H1 (cell line): ENCODE results near the gene WDSUB1. TPM values are rescaled to one million over a fixed set of nuclear protein-coding genes. Genes with fewer than 3 reads are reported as not detected.

Source experiments
- CTCF ChIA-PET: fragments of 300-600 bp; sonication (Branson Sonifier 250); formaldehyde crosslinking; loops from one replicate; lab custom pipeline; 2021; ENCODE audit not compliant: partially characterized antibody; lab: Charles Lee
- POLR2A ChIA-PET: fragments of 300-600 bp; sonication (Branson Sonifier 250); formaldehyde crosslinking; loops from one replicate; lab custom pipeline; 2021; ENCODE audit warnings: inconsistent platforms; ENCODE audit not compliant: partially characterized antibody; lab: Charles Lee
- DNase-seq, 2 experiments: peaks; one replicate each; pipeline versions ENCODE4 v3.0.0 to v3.0.0-alpha.2; 2010 to 2022; ENCODE audit warnings: low spot score in 2 of 2, low read depth in 1 of 2, mixed read lengths in 1 of 2
- FAIRE-seq: peaks from 2 replicates; lab custom pipeline; 2011; peaks lifted over from hg19 to GRCh38; lab: Jason Lieb, UNC
- H2AFZ ChIP-seq: 2 replicates; pipeline ENCODE4 v1.8.1; 2012; ENCODE audit warnings: low read length, inconsistent platforms
- H2AK5ac ChIP-seq: 2 replicates; pipeline ENCODE4 v1.6.1; 2013; ENCODE audit warnings: low read depth, low read length
- H2BK120ac ChIP-seq: replicated peaks from 2 replicates; pipeline ENCODE3; 2013; ENCODE audit warnings: low read depth, low read length, inconsistent platforms
- H2BK12ac ChIP-seq: 2 replicates; pipeline ENCODE4 v1.6.1; 2013; ENCODE audit warnings: low read depth, low read length
- H2BK15ac ChIP-seq: 2 replicates; pipeline ENCODE4 v1.6.1; 2013; ENCODE audit warnings: low read length
- H2BK20ac ChIP-seq: 2 replicates; pipeline ENCODE4 v1.6.1; 2013; ENCODE audit warnings: low read length
- H2BK5ac ChIP-seq: 2 replicates; pipeline ENCODE4 v1.6.1; 2013; ENCODE audit warnings: low read depth, low read length
- H3K14ac ChIP-seq: 2 replicates; pipeline ENCODE4 v1.6.1; 2013; ENCODE audit warnings: inconsistent platforms; ENCODE audit not compliant: insufficient read length
- H3K18ac ChIP-seq: 2 replicates; pipeline ENCODE4 v1.6.1; 2013; ENCODE audit warnings: low read length; ENCODE audit errors: extremely low read depth
- H3K23ac ChIP-seq: 2 replicates; pipeline ENCODE4 v1.6.1; 2013; ENCODE audit warnings: inconsistent platforms; ENCODE audit not compliant: insufficient read length
- H3K23me2 ChIP-seq: 2 replicates; pipeline ENCODE4 v1.6.1; 2013; ENCODE audit warnings: low read depth, low read length
- H3K27ac ChIP-seq: 2 replicates; pipeline ENCODE4 v1.6.1; 2011; ENCODE audit warnings: low read depth, low read length, inconsistent platforms
- H3K27me3 ChIP-seq, 4 experiments: replicated peaks in 1 of 4; 1 replicate in 1 of 4; 2 replicates in 3 of 4; pipeline versions ENCODE4 v1.6.1 to v1.8.1; 2011 to 2013; ENCODE audit warnings: low read length in 3 of 4, mild to moderate bottlenecking in 3 of 4, inconsistent platforms in 2 of 4, mixed read lengths in 2 of 4, moderate library complexity in 1 of 4; ENCODE audit not compliant: control insufficient read depth in 3 of 4, insufficient read depth in 3 of 4; ENCODE audit errors: extremely low read depth in 1 of 4
- H3K36me3 ChIP-seq, 4 experiments: 2 replicates each; pipeline versions ENCODE4 v1.6.1 to v1.8.1; 2011 to 2013; ENCODE audit warnings: mild to moderate bottlenecking in 4 of 4, low read length in 3 of 4, moderate library complexity in 2 of 4, control low read depth in 1 of 4, inconsistent platforms in 1 of 4; ENCODE audit not compliant: insufficient read depth in 4 of 4, control insufficient read depth in 2 of 4
- H3K4ac ChIP-seq: replicated peaks from 2 replicates; pipeline ENCODE3; 2013; ENCODE audit warnings: low read length, low read depth, mixed read lengths, inconsistent platforms; ENCODE audit not compliant: insufficient read length
- H3K4me1 ChIP-seq, 4 experiments: replicated peaks in 1 of 4; 1 replicate in 1 of 4; 2 replicates in 3 of 4; pipeline versions ENCODE4 v1.6.1 to v1.8.1; 2011 to 2013; ENCODE audit warnings: low read length in 3 of 4, inconsistent platforms in 2 of 4, mixed read lengths in 1 of 4; ENCODE audit not compliant: insufficient read depth in 4 of 4, control insufficient read depth in 3 of 4
- H3K4me2 ChIP-seq, 2 experiments: 2 replicates each; pipeline versions ENCODE4 v1.6.1 to v1.8.1; 2011 to 2013; ENCODE audit warnings: low read depth in 2 of 2, low read length in 2 of 2, control low read depth in 1 of 2, inconsistent platforms in 1 of 2, mild to moderate bottlenecking in 1 of 2; ENCODE audit not compliant: insufficient read depth in 1 of 2
- H3K4me3 ChIP-seq, 4 experiments: fragments of 200-600, 300-600 bp in 1 of 4; sonication (generic), shearing (Covaris generic), sonication (Bioruptor Twin) in 1 of 4; 2 replicates each; pipeline versions ENCODE4 v1.5.1 to v1.8.1; 2011 to 2016; ENCODE audit warnings: low read length in 4 of 4, low read depth in 3 of 4, control low read depth in 2 of 4, inconsistent platforms in 2 of 4, mild to moderate bottlenecking in 2 of 4, mixed read lengths in 1 of 4, moderate library complexity in 1 of 4; ENCODE audit not compliant: insufficient read depth in 2 of 4; ENCODE audit errors: extremely low read depth in 1 of 4
- H3K56ac ChIP-seq: replicated peaks from 2 replicates; pipeline ENCODE3; 2013; ENCODE audit warnings: low read depth, mild to moderate bottlenecking, mixed read lengths, low read length, inconsistent platforms; ENCODE audit not compliant: insufficient read length
- H3K79me1 ChIP-seq: 2 replicates; pipeline ENCODE4 v1.6.1; 2013; ENCODE audit warnings: low read depth, low read length, control low read depth
- H3K79me2 ChIP-seq, 2 experiments: 2 replicates each; pipeline versions ENCODE4 v1.6.1 to v1.8.1; 2012 to 2013; ENCODE audit warnings: low read length in 2 of 2, mild to moderate bottlenecking in 2 of 2, inconsistent platforms in 1 of 2; ENCODE audit not compliant: insufficient read depth in 2 of 2, control insufficient read depth in 1 of 2
- H3K9ac ChIP-seq, 4 experiments: replicated peaks in 1 of 4; 1 replicate in 1 of 4; 2 replicates in 3 of 4; pipeline versions ENCODE4 v1.6.1 to v1.8.1; 2011 to 2013; ENCODE audit warnings: low read depth in 3 of 4, low read length in 3 of 4, control low read depth in 2 of 4, mild to moderate bottlenecking in 2 of 4, moderate library complexity in 2 of 4, inconsistent platforms in 1 of 4; ENCODE audit errors: extremely low read depth in 1 of 4
- H3K9me3 ChIP-seq, 2 experiments: 2 replicates each; pipeline versions ENCODE4 v1.6.1 to v1.8.1; 2012 to 2013; ENCODE audit warnings: mild to moderate bottlenecking in 2 of 2, moderate library complexity in 2 of 2, control low read depth in 1 of 2, inconsistent platforms in 1 of 2, low read depth in 1 of 2, low read length in 1 of 2, mixed read lengths in 1 of 2; ENCODE audit not compliant: insufficient read depth in 2 of 2
- H4K20me1 ChIP-seq, 2 experiments: replicated peaks in 1 of 2; 2 replicates each; pipeline versions ENCODE3 to v1.8.1; 2011 to 2013; ENCODE audit warnings: inconsistent platforms in 2 of 2, low read length in 2 of 2, mild to moderate bottlenecking in 1 of 2; ENCODE audit not compliant: insufficient read depth in 2 of 2, control insufficient read depth in 1 of 2
- H4K5ac ChIP-seq: 2 replicates; pipeline ENCODE4 v1.6.1; 2013; ENCODE audit warnings: low read length, low read depth, mixed read lengths, inconsistent platforms; ENCODE audit not compliant: insufficient read length
- H4K8ac ChIP-seq: 2 replicates; pipeline ENCODE4 v1.8.0; 2013; ENCODE audit warnings: mild to moderate bottlenecking, moderate library complexity, low read length, inconsistent platforms; ENCODE audit not compliant: insufficient read depth; ENCODE audit errors: extremely low read depth
- H4K91ac ChIP-seq: replicated peaks from 2 replicates; pipeline ENCODE3; 2013; ENCODE audit warnings: low read length, mixed read lengths, inconsistent platforms; ENCODE audit not compliant: insufficient read length
- BACH1 ChIP-seq: IDR thresholded peaks from 2 replicates; pipeline ENCODE4 v1.6.1; 2012; ENCODE audit warnings: low read length, improper control_type of control experiment
- CBX8 ChIP-seq: fragments of 300-800, 300-1000 bp; sonication (generic); IDR thresholded peaks from 2 replicates; pipeline ENCODE4 v1.7.1; 2016; ENCODE audit warnings: low read depth, low read length, borderline replicate concordance
- CEBPB ChIP-seq: IDR thresholded peaks from 2 replicates; pipeline ENCODE4 v1.6.1; 2012; ENCODE audit warnings: low read depth, low read length
- CTBP2 ChIP-seq: IDR thresholded peaks from 2 replicates; pipeline ENCODE4 v1.7.0; 2011; ENCODE audit warnings: borderline replicate concordance, mild to moderate bottlenecking, moderate library complexity, mixed read lengths, low read length; ENCODE audit not compliant: insufficient read depth, insufficient read length
- GABPA ChIP-seq: IDR thresholded peaks from 2 replicates; pipeline ENCODE4 v1.6.1; 2011; ENCODE audit warnings: mild to moderate bottlenecking, low read length, moderate library complexity, borderline replicate concordance; ENCODE audit not compliant: insufficient read depth
- NRF1 ChIP-seq: IDR thresholded peaks from 2 replicates; pipeline ENCODE4 v1.6.1; 2011; ENCODE audit warnings: mild to moderate bottlenecking, low read depth, low read length, improper control_type of control experiment
- POU5F1 ChIP-seq: IDR thresholded peaks from 2 replicates; pipeline ENCODE4 v1.6.1; 2011; ENCODE audit warnings: low read depth, mild to moderate bottlenecking, low read length, moderate library complexity
- RAD21 ChIP-seq, 2 experiments: IDR thresholded peaks in 1 of 2; conservative IDR thresholded peaks in 1 of 2; 2 replicates each; pipeline ENCODE4 v1.6.1; 2011; ENCODE audit warnings: low read depth in 2 of 2, low read length in 2 of 2, improper control_type of control experiment in 1 of 2, inconsistent platforms in 1 of 2, mild to moderate bottlenecking in 1 of 2, moderate library complexity in 1 of 2
- SIN3A ChIP-seq, 2 experiments: IDR thresholded peaks in 1 of 2; conservative IDR thresholded peaks in 1 of 2; 2 replicates each; pipeline ENCODE4 v1.6.1; 2011 to 2012; ENCODE audit warnings: low read length in 2 of 2, improper control_type of control experiment in 1 of 2, low read depth in 1 of 2, mild to moderate bottlenecking in 1 of 2
- SIRT6 ChIP-seq: IDR thresholded peaks from one replicate; pipeline ENCODE4 v1.7.1; 2012; ENCODE audit warnings: low read length, inconsistent platforms
- SIX5 ChIP-seq: IDR thresholded peaks from 2 replicates; pipeline ENCODE4 v1.6.1; 2011; ENCODE audit warnings: mild to moderate bottlenecking, low read depth, low read length
- TAF7 ChIP-seq: optimal IDR thresholded peaks from 2 replicates; pipeline ENCODE3; 2011; ENCODE audit warnings: low read depth, mild to moderate bottlenecking, inconsistent platforms, low read length, moderate library complexity, borderline replicate concordance
- WGBS, 2 experiments: shearing (Covaris generic) in 1 of 2; methylation state at CpG; one replicate each; pipeline versions ENCODE4 v1.1.6 to v1.1.7; 2013 to 2015; ENCODE audit warnings: low lambda C conversion rate in 2 of 2, mixed read lengths in 2 of 2, inconsistent platforms in 1 of 2, low coverage in 1 of 2, missing lambda C conversion rate in 1 of 2; ENCODE audit not compliant: insufficient replicate concordance in 2 of 2, insufficient coverage in 1 of 2, insufficient read length in 1 of 2; ENCODE audit errors: extremely low coverage in 1 of 2, missing lambda C conversion rate in 1 of 2; 5-methylcytosine and 5-hydroxymethylcytosine counted together
- polyA plus RNA-seq, 7 experiments: library from polyadenylated mRNA; depleted of rRNA in 3 of 7; stranded (reverse) in 5 of 7; unstranded in 2 of 7; fragments of >200 nt in 5 of 7; fragments of 200-250 nt in 2 of 7; gene quantifications; 1 replicate in 5 of 7; 2 replicates in 1 of 7; 4 replicates in 1 of 7; pipeline versions ENCODE4 v1.2.1 to v1.2.3, GENCODE V29; 2011 to 2013; ENCODE audit warnings: missing spikeins in 2 of 7, mixed read lengths in 2 of 7
- total RNA-seq: library from RNA; stranded (reverse); fragmentation: NEBNext Ultra II Directional; extraction: Animal tissue kit (Norgen Biotek cat#: 25700); gene quantifications from 2 replicates; pipeline ENCODE4 v1.2.1, GENCODE V29; 2021
- TF ChIP-seq, protein P1 (sequence below): IDR thresholded peaks from 2 replicates; pipeline ENCODE4 v1.6.1; 2012; ENCODE audit warnings: inconsistent platforms

Gene WDSUB1
- total and polyA plus RNA-seq, 2 of the 8 experiments (the other 6 are each of a cell fraction or from before 2014, with no cell fraction given), result 5.5 to 8.0 TPM

DNA sequence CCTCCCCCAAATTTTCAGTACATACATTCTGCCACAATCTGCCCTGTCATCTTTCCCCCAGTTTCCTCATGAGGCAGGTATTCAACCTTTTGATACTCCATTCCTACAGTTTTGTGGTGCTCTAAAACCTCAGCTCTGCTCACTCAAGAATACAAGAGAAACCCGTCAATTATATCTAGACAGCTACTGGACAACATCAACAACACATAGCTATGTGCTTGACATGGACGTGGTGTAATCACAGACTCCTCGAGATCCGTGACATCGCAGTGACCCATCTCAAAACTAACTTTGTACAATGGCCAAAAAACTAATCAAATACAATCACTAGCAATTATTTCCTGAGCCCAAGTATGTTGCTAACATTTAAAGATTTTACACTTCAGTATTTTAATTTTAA is 23.6 kb downstream of the WDSUB1 start:
- H3K9ac ChIP-seq, result no peak overlapping the region
- H4K8ac ChIP-seq, result no peak overlapping the region
- H4K91ac ChIP-seq, result no peak overlapping the region
- H3K4me1 ChIP-seq, result no peaks in the 10 kb centered on the region
- H4K20me1 ChIP-seq, result peaks cover 0 to 2% of the 10 kb centered on the region in 2 experiments
- H2AFZ ChIP-seq, result no peak overlapping the region
- ChIA-PET CTCF (interaction anchor here (0.5 kb wide), 1 partner anchor 18 kb away, joined by 4 read pairs; no protein-coding TSS in a partner anchor), POLR2A (interaction anchor here (0.9 kb wide), 1 partner anchor 19 kb away, joined by 3 read pairs; no protein-coding TSS in a partner anchor)
- no peak overlapping the region for H3K56ac ChIP-seq
- H3K27ac ChIP-seq, result no peak overlapping the region
- no peak overlapping the region for H2BK5ac ChIP-seq
- no peak overlapping the region for H3K4me3 ChIP-seq
- no peak overlapping the region for H4K5ac ChIP-seq
- 96% methylated on average over 5 of the region's 5 CpGs; no CpG with 5 or more reads in 1 of the 2 experiments for WGBS, 2 experiments
- FAIRE-seq (no peak), DNase-seq (no peak)
- H2BK15ac ChIP-seq, result no peak overlapping the region
- no peak overlapping the region for H2BK120ac ChIP-seq
- no peaks in the 10 kb centered on the region for H3K23me2 ChIP-seq
- no peaks in the 10 kb centered on the region for H3K79me2 ChIP-seq
- H3K14ac ChIP-seq, result no peak overlapping the region
- no peak overlapping the region for H3K4ac ChIP-seq
- no peaks in the 10 kb centered on the region for H3K9me3 ChIP-seq
- H3K23ac ChIP-seq, result no peak overlapping the region
- no peaks in the 10 kb centered on the region for H3K27me3 ChIP-seq
- no peak overlapping the region for H3K4me2 ChIP-seq
- no peak overlapping the region for H2BK20ac ChIP-seq
- H3K79me1 ChIP-seq, result no peaks in the 10 kb centered on the region; the same call in 1 of the 2 replicates
- H2BK12ac ChIP-seq, result no peak overlapping the region
- H2AK5ac ChIP-seq, result no peak overlapping the region
- H3K36me3 ChIP-seq, result no peaks in the 10 kb centered on the region
- no peak overlapping the region for H3K18ac ChIP-seq
- TF ChIP-seq CTBP2 (no peak), CEBPB (no peak), POU5F1 (no peak), RAD21 (IDR thresholded peaks at IDR 0.05 in 1 of 2, conservative IDR thresholded peaks at IDR 0.05 in 1 of 2; ENCODE audit: low read depth in 2 of 2, low read length in 2 of 2) (no peak), SIN3A (conservative IDR thresholded peaks at IDR 0.05 in 1 of 2, IDR thresholded peaks at IDR 0.05 in 1 of 2; ENCODE audit: low read depth in 1 of 2, low read length in 2 of 2) (no peak), TAF7 (no peak), SIRT6 (no peak), NRF1 (no peak), CBX8 (no peak), BACH1 (no peak), SIX5 (no peak), GABPA (no peak)
- TF ChIP-seq, protein P1, sequence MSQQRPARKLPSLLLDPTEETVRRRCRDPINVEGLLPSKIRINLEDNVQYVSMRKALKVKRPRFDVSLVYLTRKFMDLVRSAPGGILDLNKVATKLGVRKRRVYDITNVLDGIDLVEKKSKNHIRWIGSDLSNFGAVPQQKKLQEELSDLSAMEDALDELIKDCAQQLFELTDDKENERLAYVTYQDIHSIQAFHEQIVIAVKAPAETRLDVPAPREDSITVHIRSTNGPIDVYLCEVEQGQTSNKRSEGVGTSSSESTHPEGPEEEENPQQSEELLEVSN, result no peak
